ENCODE data around the gene UCK1. TPM values are rescaled to one million over a fixed set of nuclear protein-coding genes. Genes with fewer than 3 reads are reported as not detected.

Gene UCK1
- total and polyA plus RNA-seq, 2 of the 8 experiments (the other 6 are each of a cell fraction or from before 2014, with no cell fraction given) = 35.1 to 42.0 TPM

DNA sequence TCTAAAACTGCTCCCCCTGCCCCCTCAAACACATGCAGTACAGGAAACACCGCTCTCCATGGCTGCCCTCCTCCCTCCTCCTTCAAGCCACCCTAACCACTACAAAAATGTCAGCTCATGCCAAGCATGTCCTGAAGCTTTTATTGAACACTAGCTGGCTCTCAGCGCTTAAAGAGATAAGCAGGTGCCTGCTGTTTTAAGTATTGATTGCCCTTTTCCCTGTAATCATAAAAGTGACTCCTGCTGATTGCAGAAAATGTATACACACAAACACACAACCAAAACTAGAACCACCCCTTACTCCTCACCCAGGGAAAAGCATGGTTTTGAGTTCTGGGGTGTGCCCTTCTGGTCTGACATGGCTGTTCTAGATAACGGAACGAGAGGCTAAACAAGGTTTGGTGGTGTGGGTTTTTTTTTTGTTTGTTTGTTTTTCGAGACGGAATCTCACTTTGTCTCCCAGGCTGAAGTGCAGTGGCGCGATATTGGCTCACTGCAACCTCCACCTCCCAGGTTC, 3.7 kb upstream of the UCK1 start:
- Histone ChIP-seq H3K9me3 (ENCODE audit: insufficient read depth in 2 of 2, low read depth in 1 of 2, low read length in 1 of 2) (peaks cover 5 to 7% of the 10 kb centered on the region in 2 experiments), H3K56ac (replicated peaks; ENCODE audit: insufficient read length, low read depth, low read length) (no peak overlapping the region), H2BK20ac (ENCODE audit: low read length) (no peak overlapping the region), H3K4me3 (ENCODE audit: extremely low read depth in 1 of 4, insufficient read depth in 2 of 4, low read depth in 3 of 4, low read length in 4 of 4) (no peak overlapping the region), H3K4me1 (replicated peaks in 1 of 4; ENCODE audit: control insufficient read depth in 3 of 4, insufficient read depth in 4 of 4, low read length in 3 of 4) (peaks cover 0 to 8% (median 4%) of the 10 kb centered on the region in 4 experiments; a peak in 6 of 7 replicates), H3K9ac (replicated peaks in 1 of 4; ENCODE audit: extremely low read depth in 1 of 4, low read depth in 3 of 4, low read length in 3 of 4) (no peak overlapping the region), H2AFZ (ENCODE audit: low read length) (no peak overlapping the region), H2BK15ac (ENCODE audit: low read length) (no peak overlapping the region), H3K18ac (ENCODE audit: extremely low read depth, low read length) (no peak overlapping the region), H3K79me2 (ENCODE audit: control insufficient read depth in 1 of 2, insufficient read depth in 2 of 2, low read length in 2 of 2) (peaks cover 0 to 6% of the 10 kb centered on the region in 2 experiments; a peak in 1 of 4 replicates), H2BK120ac (replicated peaks; ENCODE audit: low read depth, low read length) (no peak overlapping the region), H4K20me1 (replicated peaks in 1 of 2; ENCODE audit: control insufficient read depth in 1 of 2, insufficient read depth in 2 of 2, low read length in 2 of 2) (no peaks in the 10 kb centered on the region), H3K4ac (replicated peaks; ENCODE audit: insufficient read length, low read depth, low read length) (no peak overlapping the region), H3K4me2 (ENCODE audit: insufficient read depth in 1 of 2, low read depth in 2 of 2, low read length in 2 of 2) (no peak overlapping the region), H2AK5ac (ENCODE audit: low read depth, low read length) (no peak overlapping the region), H3K23me2 (ENCODE audit: low read depth, low read length) (peaks cover 5% of the 10 kb centered on the region; the same call in 1 of the 2 replicates), H2BK5ac (ENCODE audit: low read depth, low read length) (no peak overlapping the region), H3K14ac (ENCODE audit: insufficient read length) (no peak overlapping the region), H4K5ac (ENCODE audit: insufficient read length, low read depth, low read length) (no peak overlapping the region), H3K27ac (ENCODE audit: low read depth, low read length) (no peak overlapping the region), H3K27me3 (replicated peaks in 1 of 4; ENCODE audit: control insufficient read depth in 3 of 4, extremely low read depth in 1 of 4, insufficient read depth in 3 of 4, low read length in 3 of 4) (no peaks in the 10 kb centered on the region), H3K23ac (ENCODE audit: insufficient read length) (no peak overlapping the region), H4K91ac (replicated peaks; ENCODE audit: insufficient read length, low read length) (no peak overlapping the region), H2BK12ac (ENCODE audit: low read depth, low read length) (no peak overlapping the region), H3K79me1 (ENCODE audit: low read depth, low read length) (0 out of 2 replicates have a peak, but pooled peaks cover 2% of the 10 kb centered on the region), H4K8ac (ENCODE audit: extremely low read depth, insufficient read depth, low read length) (no peak overlapping the region), H3K36me3 (ENCODE audit: control insufficient read depth in 2 of 4, insufficient read depth in 4 of 4, low read length in 3 of 4) (no peaks in the 10 kb centered on the region)
- FAIRE-seq = no peak
- no peak for DNase-seq (ENCODE audit: low read depth in 1 of 2, low spot score in 2 of 2)
- ChIA-PET CTCF (ENCODE audit: partially characterized antibody) (no interaction called here), POLR2A (ENCODE audit: partially characterized antibody) (interaction anchor here (0.8 to 2.3 kb wide), 2 partner anchors 31 to 161 kb away, joined by 3 to 4 read pairs; no protein-coding TSS in a partner anchor)
- WGBS, 2 experiments (ENCODE audit: extremely low coverage in 1 of 2, insufficient coverage in 1 of 2, insufficient read length in 1 of 2, insufficient replicate concordance in 2 of 2, low coverage in 1 of 2, low lambda C conversion rate in 2 of 2, missing lambda C conversion rate in 1 of 2) = 87% methylated on average over 8 of the region's 8 CpGs; no CpG with 5 or more reads in 1 of the 2 experiments
- no peak for TF ChIP-seq POLR2A (IDR thresholded peaks at IDR 0.05; ENCODE audit: control extremely low read depth in 1 of 2, low read depth in 2 of 2, low read length in 2 of 2)
- TF ChIP-seq BCL11A (IDR thresholded peaks at IDR 0.05; ENCODE audit: low read depth in 2 of 2, low read length in 2 of 2) = no peak
- TF ChIP-seq EZH2 (IDR thresholded peaks at IDR 0.05; ENCODE audit: low read depth, low read length, severe bottlenecking) = no peak
- TF ChIP-seq TBP (IDR thresholded peaks at IDR 0.05; ENCODE audit: low read depth, low read length) = no peak

Measured in H1 (cell line).